Duodenal mucosa (tissue), 2 donors: ENCODE data around the gene FRY.

Source experiments
- H3K27ac ChIP-seq: one replicate; pipeline ENCODE4 v1.7.0; 2013; ENCODE audit warnings: low read depth, low read length
- H3K27me3 ChIP-seq, 2 donors: one replicate each; pipeline ENCODE4 v1.7.0; 2013; ENCODE audit warnings: low read length in 2 of 2, control low read depth in 1 of 2; ENCODE audit not compliant: insufficient read depth in 2 of 2, control insufficient read depth in 1 of 2
- H3K36me3 ChIP-seq, 2 donors: one replicate each; pipeline ENCODE4 v1.7.0; 2013; ENCODE audit warnings: low read length in 2 of 2, control low read depth in 1 of 2; ENCODE audit not compliant: insufficient read depth in 2 of 2, control insufficient read depth in 1 of 2
- H3K4me1 ChIP-seq, 2 donors: one replicate each; pipeline ENCODE4 v1.7.0; 2013; ENCODE audit warnings: low read length in 2 of 2, control low read depth in 1 of 2; ENCODE audit not compliant: insufficient read depth in 2 of 2, control insufficient read depth in 1 of 2
- H3K4me3 ChIP-seq, 2 donors: one replicate each; pipeline ENCODE4 v1.7.0; 2013; ENCODE audit warnings: low read length in 2 of 2, low read depth in 1 of 2
- H3K9ac ChIP-seq, 2 donors: one replicate each; pipeline ENCODE4 v1.7.0; 2013; ENCODE audit warnings: low read length in 2 of 2, low read depth in 1 of 2
- H3K9me3 ChIP-seq, 2 donors: one replicate each; pipeline ENCODE4 v1.7.0; 2013; ENCODE audit warnings: low read length in 2 of 2, control low read depth in 1 of 2; ENCODE audit not compliant: control insufficient read depth in 1 of 2

FRY gene

GRCh38 chr13:32093006-32093405 lies 61.4 kb downstream of the FRY start:
- Histone ChIP-seq H3K27me3 (no peaks in the 10 kb centered on the region), H3K9ac (no peak overlapping the region), H3K27ac (no peak overlapping the region), H3K4me1 (no peaks in the 10 kb centered on the region), H3K9me3 (no peaks in the 10 kb centered on the region), H3K4me3 (no peak overlapping the region), H3K36me3 (no peaks in the 10 kb centered on the region)

- Histone ChIP-seq H3K27me3 (no peaks in the 10 kb centered on the region), H3K9ac (no peak overlapping the region), H3K4me1 (no peaks in the 10 kb centered on the region), H3K27ac (no peak overlapping the region), H3K9me3 (no peaks in the 10 kb centered on the region), H3K4me3 (no peak overlapping the region), H3K36me3 (no peaks in the 10 kb centered on the region)
Observed at GRCh38 chr13:32098272-32098671, 66.7 kb downstream of the FRY start.

GRCh38 chr13:32105653-32106313 lies 74.2 kb downstream of the FRY start:
- H3K9me3 ChIP-seq = no peaks in the 10 kb centered on the region
- no peaks in the 10 kb centered on the region for H3K27me3 ChIP-seq
- no peak overlapping the region for H3K4me3 ChIP-seq
- no peak overlapping the region for H3K9ac ChIP-seq
- H3K4me1 ChIP-seq = no peaks in the 10 kb centered on the region
- no peaks in the 10 kb centered on the region for H3K36me3 ChIP-seq
- no peak overlapping the region for H3K27ac ChIP-seq

GRCh38 chr13:32107474-32107873 lies 75.9 kb downstream of the FRY start:
- H3K4me1 ChIP-seq = no peaks in the 10 kb centered on the region
- no peak overlapping the region for H3K9ac ChIP-seq
- H3K27ac ChIP-seq = no peak overlapping the region
- H3K9me3 ChIP-seq = no peaks in the 10 kb centered on the region
- H3K4me3 ChIP-seq = no peak overlapping the region
- no peaks in the 10 kb centered on the region for H3K36me3 ChIP-seq
- H3K27me3 ChIP-seq = no peaks in the 10 kb centered on the region

GRCh38 chr13:32107973-32108372 lies 76.4 kb downstream of the FRY start:
- H3K27me3 ChIP-seq = no peaks in the 10 kb centered on the region
- no peaks in the 10 kb centered on the region for H3K4me1 ChIP-seq
- no peak overlapping the region for H3K27ac ChIP-seq
- H3K9ac ChIP-seq = no peak overlapping the region
- no peak overlapping the region for H3K4me3 ChIP-seq
- H3K36me3 ChIP-seq = no peaks in the 10 kb centered on the region
- H3K9me3 ChIP-seq = no peaks in the 10 kb centered on the region

- Histone ChIP-seq H3K4me3 (no peak overlapping the region), H3K9ac (no peak overlapping the region), H3K9me3 (no peaks in the 10 kb centered on the region), H3K36me3 (no peaks in the 10 kb centered on the region), H3K27me3 (no peaks in the 10 kb centered on the region), H3K4me1 (no peaks in the 10 kb centered on the region), H3K27ac (no peak overlapping the region)
Observed at GRCh38 chr13:32113532-32113931, 82.0 kb downstream of the FRY start.

GRCh38 chr13:32114284-32114950 lies 82.8 kb downstream of the FRY start:
- H3K4me3 ChIP-seq = no peak overlapping the region
- H3K9ac ChIP-seq = no peak overlapping the region
- no peaks in the 10 kb centered on the region for H3K9me3 ChIP-seq
- no peaks in the 10 kb centered on the region for H3K27me3 ChIP-seq
- no peaks in the 10 kb centered on the region for H3K4me1 ChIP-seq
- no peak overlapping the region for H3K27ac ChIP-seq
- no peaks in the 10 kb centered on the region for H3K36me3 ChIP-seq

- no peak overlapping the region for H3K27ac ChIP-seq
- no peaks in the 10 kb centered on the region for H3K4me1 ChIP-seq
- H3K27me3 ChIP-seq = no peaks in the 10 kb centered on the region
- H3K9me3 ChIP-seq = no peaks in the 10 kb centered on the region
- no peak overlapping the region for H3K4me3 ChIP-seq
- H3K9ac ChIP-seq = no peak overlapping the region
- no peaks in the 10 kb centered on the region for H3K36me3 ChIP-seq
Observed at GRCh38 chr13:32115066-32115465, 83.5 kb downstream of the FRY start.

- Histone ChIP-seq H3K27me3 (no peaks in the 10 kb centered on the region), H3K4me1 (no peaks in the 10 kb centered on the region), H3K9me3 (no peaks in the 10 kb centered on the region), H3K9ac (no peak overlapping the region), H3K27ac (no peak overlapping the region), H3K4me3 (no peak overlapping the region), H3K36me3 (no peaks in the 10 kb centered on the region)
Observed at GRCh38 chr13:32116210-32116609, 84.6 kb downstream of the FRY start.

GRCh38 chr13:32117001-32117400 lies 85.4 kb downstream of the FRY start:
- Histone ChIP-seq H3K27ac (no peak overlapping the region), H3K9ac (no peak overlapping the region), H3K4me1 (no peaks in the 10 kb centered on the region), H3K4me3 (no peak overlapping the region), H3K9me3 (no peaks in the 10 kb centered on the region), H3K36me3 (no peaks in the 10 kb centered on the region), H3K27me3 (no peaks in the 10 kb centered on the region)
